Type B pancreatic cell (in vitro differentiated cells): ENCODE results near the gene CALY. TPM values are rescaled to one million over a fixed set of nuclear protein-coding genes. Genes with fewer than 3 reads are reported as not detected.
"Not testable (repeated sequence)": the region's sequence is repeated elsewhere in the genome, so short reads cannot be mapped to it uniquely, and the experiment has no call there.

Experiments used
- DNase-seq: peaks from one replicate; pipeline ENCODE4 v3.0.0; 2021; ENCODE audit warnings: mixed read lengths; ENCODE audit not compliant: unreplicated experiment; ENCODE audit errors: extremely low spot score
- H3K27ac Mint-ChIP-seq: 2 replicates; pipeline ENCODE4 v1.8.0; 2021; ENCODE audit warnings: mild to moderate bottlenecking, mixed read lengths
- H3K27me3 Mint-ChIP-seq: 2 replicates; pipeline ENCODE4 v1.8.0; 2021; ENCODE audit warnings: mixed read lengths
- H3K36me3 Mint-ChIP-seq: 2 replicates; pipeline ENCODE4 v1.8.0; 2021; ENCODE audit warnings: mixed read lengths
- H3K4me1 Mint-ChIP-seq: one replicate; pipeline ENCODE4 v1.8.0; 2021; ENCODE audit warnings: mixed read lengths; ENCODE audit not compliant: unreplicated experiment
- H3K4me3 Mint-ChIP-seq: 2 replicates; pipeline ENCODE4 v1.8.0; 2021; ENCODE audit warnings: mild to moderate bottlenecking, mixed read lengths
- H3K9me3 Mint-ChIP-seq: 2 replicates; pipeline ENCODE4 v1.8.0; 2021; ENCODE audit warnings: mixed read lengths
- CTCF ChIP-seq: fragments of 200-600 bp; sonication (generic); conservative IDR thresholded peaks from 2 replicates; pipeline ENCODE4 v1.5.0; 2021; ENCODE audit warnings: antibody characterized with exemption, mild to moderate bottlenecking
- total RNA-seq: library from RNA; stranded (reverse); gene quantifications from 2 replicates; pipeline ENCODE4 v1.2.1, GENCODE V29; 2021; ENCODE audit warnings: low replicate concordance

Gene CALY
- total RNA-seq, 1 donor from 2014 or later: 3.6 TPM

DNA sequence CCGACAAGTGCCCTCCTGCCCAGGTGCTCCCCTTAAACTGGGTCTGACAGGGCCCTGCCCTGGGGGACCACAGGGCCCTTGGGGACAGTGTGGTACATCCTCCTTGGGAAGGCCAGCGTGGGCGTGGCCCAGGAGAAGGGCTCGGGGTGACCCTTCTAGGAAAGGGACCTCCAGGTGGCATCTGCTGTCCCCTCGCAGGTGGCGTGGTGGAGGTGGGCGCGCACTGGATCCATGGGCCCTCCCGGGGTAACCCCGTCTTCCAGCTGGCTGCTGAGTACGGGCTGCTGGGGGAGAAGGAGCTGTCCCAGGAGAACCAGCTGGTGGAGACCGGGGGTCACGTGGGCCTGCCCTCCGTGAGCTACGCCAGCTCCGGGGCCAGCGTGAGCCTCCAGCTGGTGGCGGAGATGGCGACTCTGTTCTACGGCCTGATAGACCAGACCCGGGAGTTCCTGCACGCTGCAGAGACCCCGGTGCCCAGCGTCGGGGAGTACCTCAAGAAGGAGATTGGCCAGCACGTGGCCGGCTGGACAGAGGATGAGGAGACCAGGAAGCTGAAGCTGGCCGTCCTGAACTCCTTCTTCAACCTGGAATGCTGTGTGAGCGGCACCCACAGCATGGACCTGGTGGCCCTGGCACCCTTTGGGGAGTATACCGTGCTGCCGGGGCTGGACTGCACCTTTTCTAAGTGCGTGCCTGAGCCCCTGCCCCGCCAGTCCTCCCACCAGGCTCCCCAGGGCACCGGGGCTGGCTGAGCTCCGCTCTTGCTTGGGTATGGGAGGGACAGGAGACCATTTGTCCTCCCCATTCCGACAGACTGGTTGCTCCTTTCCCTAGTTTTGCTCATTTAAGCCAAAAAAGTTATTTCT is 43.3 kb upstream of the CALY start:
- DNase-seq: no peak
- no peak for TF ChIP-seq CTCF
- no peaks in the 10 kb centered on the region for H3K27me3 Mint-ChIP-seq
- H3K27ac Mint-ChIP-seq: no peak overlapping the region
- no peaks in the 10 kb centered on the region for H3K36me3 Mint-ChIP-seq
- H3K4me1 Mint-ChIP-seq: no peaks in the 10 kb centered on the region
- no peaks in the 10 kb centered on the region for H3K9me3 Mint-ChIP-seq
- H3K4me3 Mint-ChIP-seq: peak overlapping the region; percentile 80

DNA sequence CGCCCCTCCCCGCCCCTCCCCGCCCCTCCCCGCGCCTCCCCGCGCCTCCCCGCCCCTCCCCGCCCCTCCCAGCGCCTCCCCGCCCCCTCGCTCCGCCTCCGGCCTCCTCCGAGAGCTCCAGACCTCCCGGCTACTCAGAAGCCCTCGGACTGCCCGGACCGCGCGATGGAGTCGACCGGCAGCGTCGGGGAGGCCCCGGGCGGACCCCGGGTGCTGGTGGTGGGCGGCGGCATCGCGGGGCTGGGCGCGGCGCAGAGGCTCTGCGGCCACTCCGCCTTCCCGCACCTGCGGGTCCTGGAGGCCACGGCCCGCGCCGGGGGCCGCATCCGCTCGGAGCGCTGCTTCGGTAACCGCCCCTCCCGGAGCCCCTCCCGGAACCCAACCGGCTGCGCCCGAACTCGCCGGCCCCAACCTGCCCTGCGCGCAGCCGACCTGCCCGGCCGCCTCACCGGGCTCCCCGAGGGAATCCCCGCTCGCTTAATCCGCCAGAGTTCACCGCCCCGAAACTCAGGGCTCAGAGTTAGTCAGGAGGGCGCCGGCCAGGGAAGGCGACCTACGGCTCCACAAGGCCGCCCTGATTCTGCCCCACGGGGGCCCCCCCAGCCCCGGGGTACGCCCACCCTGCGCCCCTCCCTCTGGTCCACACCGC is 42.6 kb upstream of the CALY start, which contains the start of gene PAOX:
TSS of gene PAOX (plus strand) at position 111 of the 649 bp plus-strand sequence. CDS start at position 166, 55 bp downstream.
- Mint-ChIP-seq H3K4me1 (peaks cover 5% of the 10 kb centered on the region), H3K27ac (peak within 1 kb of the TSS; percentile 50), H3K9me3 (no peaks in the 10 kb centered on the region), H3K27me3 (no peaks in the 10 kb centered on the region), H3K4me3 (peak within 1 kb of the TSS; percentile 85), H3K36me3 (no peaks in the 10 kb centered on the region)
- DNase-seq: no peak
- no peak for TF ChIP-seq CTCF

GRCh38 chr10:133378251-133379096 is 41.8 kb upstream of the CALY start:
- Mint-ChIP-seq H3K36me3 (no peaks in the 10 kb centered on the region), H3K27me3 (no peaks in the 10 kb centered on the region), H3K4me1 (peaks cover 10% of the 10 kb centered on the region), H3K27ac (peak overlapping the region; percentile 50), H3K4me3 (peak overlapping the region; percentile 85), H3K9me3 (no peaks in the 10 kb centered on the region)
- DNase-seq: peak; percentile 83
- no peak for TF ChIP-seq CTCF

DNA sequence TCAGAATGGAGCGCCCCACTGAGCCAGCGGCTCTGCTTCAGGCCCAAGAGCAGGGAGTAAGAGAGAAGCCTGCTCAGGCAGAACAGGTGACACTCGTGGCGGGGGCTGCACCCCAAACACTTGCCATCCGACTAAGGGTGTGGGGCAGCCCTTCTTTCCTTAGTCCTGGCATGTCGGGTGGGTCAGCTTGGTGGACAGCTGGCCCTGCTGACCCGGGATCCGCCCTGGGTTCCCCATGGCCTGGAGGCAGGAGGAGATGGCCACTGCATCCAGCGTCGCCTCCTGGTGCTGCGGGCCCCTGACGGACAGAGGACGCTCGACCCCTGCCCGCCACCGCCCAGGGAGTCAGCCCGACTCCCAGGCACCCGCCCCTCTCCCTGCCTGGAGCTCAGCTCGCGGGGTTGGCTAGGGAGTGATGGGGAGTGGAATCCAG is 41.1 kb upstream of the CALY start:
- Mint-ChIP-seq H3K9me3 (no peaks in the 10 kb centered on the region), H3K4me1 (peaks cover 10% of the 10 kb centered on the region), H3K27me3 (no peaks in the 10 kb centered on the region), H3K4me3 (peak overlapping the region; percentile 85), H3K27ac (peak overlapping the region; percentile 50), H3K36me3 (no peaks in the 10 kb centered on the region)
- no peak for DNase-seq
- no peak for TF ChIP-seq CTCF

GRCh38 chr10:133377025-133377817 is 40.5 kb upstream of the CALY start:
- Mint-ChIP-seq H3K36me3 (no peaks in the 10 kb centered on the region), H3K4me3 (peak overlapping the region; percentile 78), H3K4me1 (peaks cover 10% of the 10 kb centered on the region), H3K27me3 (no peaks in the 10 kb centered on the region), H3K27ac (no peak overlapping the region), H3K9me3 (no peaks in the 10 kb centered on the region)
- DNase-seq: no peak
- TF ChIP-seq CTCF: no peak

DNA sequence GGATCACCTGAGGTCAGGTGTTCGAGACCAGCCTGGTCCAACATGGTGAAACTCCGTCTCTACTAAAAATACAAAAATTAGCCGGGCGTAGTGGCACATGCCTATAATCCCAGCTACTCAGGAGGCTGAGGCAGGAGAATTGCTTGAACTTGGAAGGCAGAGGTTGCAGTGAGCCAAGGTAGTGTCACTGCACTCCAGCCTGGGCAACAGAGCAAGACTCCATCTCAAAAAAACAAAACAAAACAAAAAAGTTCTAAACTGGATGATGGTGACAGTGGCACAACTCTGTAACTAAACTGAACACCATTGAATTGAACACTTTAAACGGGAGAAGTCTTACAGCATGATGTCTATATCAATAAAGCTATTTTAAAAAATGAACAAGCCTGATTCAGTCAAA is 39.5 kb upstream of the CALY start:
- not testable (repeated sequence) for H3K27me3 Mint-ChIP-seq, H3K4me1 Mint-ChIP-seq, H3K9me3 Mint-ChIP-seq, H3K27ac Mint-ChIP-seq, DNase-seq, H3K36me3 Mint-ChIP-seq
- H3K4me3 Mint-ChIP-seq: peak overlapping the region; percentile 78
